ENCODE results near the gene C20orf173. TPM values are rescaled to one million over a fixed set of nuclear protein-coding genes. Genes with fewer than 3 reads are reported as not detected.
A peak's percentile ranks its signal among the peaks of the same experiment; 100 is the strongest.
"Not testable (repeated sequence)": the region's sequence is repeated elsewhere in the genome, so short reads cannot be mapped to it uniquely, and the experiment has no call there.

C20orf173 gene
- total and polyA plus RNA-seq, 10 donors = not detected

DNA sequence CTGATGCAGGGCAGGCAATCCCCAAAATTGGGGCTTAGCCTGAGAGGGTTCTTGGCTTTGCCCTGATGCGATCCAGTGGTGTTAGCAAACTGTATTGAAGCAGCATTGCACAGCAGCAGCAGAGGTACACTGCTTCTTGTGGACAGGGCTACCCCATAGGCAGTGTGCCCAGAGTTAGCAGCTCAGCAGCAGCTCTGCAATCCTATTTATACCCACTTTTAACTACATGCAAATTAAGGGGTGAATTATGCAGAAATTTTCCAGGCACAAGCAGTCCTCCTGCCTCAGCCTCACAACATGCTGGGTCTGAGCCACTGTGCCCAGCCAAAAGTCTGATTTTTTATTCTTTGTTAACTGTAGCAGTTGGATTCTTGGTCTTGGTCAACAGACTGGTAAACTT, 3.8 kb downstream of the C20orf173 start:
- H3K9me3 ChIP-seq = no peaks in the 10 kb centered on the region
- 86 to 100% (median 100%) methylated on average over 1 of the region's 1 CpG for WGBS, 5 donors
- intact Hi-C loops (cut with DNase I; ENCODE audit: low total_unique reads) = no loop called here
- H3K27ac ChIP-seq = no peak overlapping the region
- H3K27me3 ChIP-seq (replicated peaks in 1 of 7) = no peaks in the 10 kb centered on the region
- DNase-seq = no peak
- TF ChIP-seq POLR2AphosphoS5 (IDR thresholded peaks at IDR 0.05) (no peak), POLR2A (IDR thresholded peaks at IDR 0.05) (no peak)
- TF ChIP-seq, protein P1, sequence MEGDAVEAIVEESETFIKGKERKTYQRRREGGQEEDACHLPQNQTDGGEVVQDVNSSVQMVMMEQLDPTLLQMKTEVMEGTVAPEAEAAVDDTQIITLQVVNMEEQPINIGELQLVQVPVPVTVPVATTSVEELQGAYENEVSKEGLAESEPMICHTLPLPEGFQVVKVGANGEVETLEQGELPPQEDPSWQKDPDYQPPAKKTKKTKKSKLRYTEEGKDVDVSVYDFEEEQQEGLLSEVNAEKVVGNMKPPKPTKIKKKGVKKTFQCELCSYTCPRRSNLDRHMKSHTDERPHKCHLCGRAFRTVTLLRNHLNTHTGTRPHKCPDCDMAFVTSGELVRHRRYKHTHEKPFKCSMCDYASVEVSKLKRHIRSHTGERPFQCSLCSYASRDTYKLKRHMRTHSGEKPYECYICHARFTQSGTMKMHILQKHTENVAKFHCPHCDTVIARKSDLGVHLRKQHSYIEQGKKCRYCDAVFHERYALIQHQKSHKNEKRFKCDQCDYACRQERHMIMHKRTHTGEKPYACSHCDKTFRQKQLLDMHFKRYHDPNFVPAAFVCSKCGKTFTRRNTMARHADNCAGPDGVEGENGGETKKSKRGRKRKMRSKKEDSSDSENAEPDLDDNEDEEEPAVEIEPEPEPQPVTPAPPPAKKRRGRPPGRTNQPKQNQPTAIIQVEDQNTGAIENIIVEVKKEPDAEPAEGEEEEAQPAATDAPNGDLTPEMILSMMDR (IDR thresholded peaks at IDR 0.05 in 8 of 11, conservative IDR thresholded peaks at IDR 0.05 in 3 of 11) = no peak
- H3K4me3 ChIP-seq = no peak overlapping the region
- H3K4me1 ChIP-seq = no peaks in the 10 kb centered on the region
- no peaks in the 10 kb centered on the region for H3K36me3 ChIP-seq

DNA sequence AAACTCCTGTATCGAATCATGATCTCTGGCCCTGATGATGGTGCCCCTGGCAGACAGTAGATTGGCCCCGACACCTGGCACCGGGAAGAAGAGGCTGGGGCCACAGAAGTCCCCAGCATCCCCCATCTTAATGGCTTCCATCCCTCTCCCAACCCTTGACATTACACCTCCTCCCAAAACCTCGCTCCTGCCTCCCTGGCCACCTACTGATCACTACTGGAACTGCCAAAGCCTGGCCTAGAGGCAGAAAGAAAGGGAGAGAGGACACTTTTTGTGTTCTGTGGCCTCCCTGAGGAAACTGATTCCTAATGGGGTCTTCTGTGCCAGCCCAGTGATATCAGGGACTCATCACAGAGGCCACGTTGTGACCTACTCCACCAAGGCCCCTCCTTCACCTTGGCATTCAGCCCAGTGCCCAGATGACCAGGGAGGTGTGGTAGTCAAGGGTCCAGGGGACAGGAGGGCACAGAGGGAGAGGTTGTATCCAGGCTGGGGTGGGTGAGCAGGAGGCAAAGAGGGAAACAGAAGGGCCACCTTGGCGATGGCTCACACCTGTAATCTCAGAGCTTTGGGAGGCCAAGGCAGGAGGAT, 6.1 kb downstream of the C20orf173 start:
- no peaks in the 10 kb centered on the region for H3K27me3 ChIP-seq (replicated peaks in 1 of 7)
- WGBS, 5 donors = 71 to 86% (median 81%) methylated on average over 6 of the region's 6 CpGs
- no peaks in the 10 kb centered on the region for H3K9me3 ChIP-seq
- DNase-seq = no peak
- H3K4me3 ChIP-seq = no peak overlapping the region
- TF ChIP-seq POLR2A (IDR thresholded peaks at IDR 0.05) = no peak
- TF ChIP-seq, protein P1 (IDR thresholded peaks at IDR 0.05 in 8 of 11, conservative IDR thresholded peaks at IDR 0.05 in 3 of 11) = peak in 9 of 11 experiments; percentile 10 to 67 (median 50)
- no peaks in the 10 kb centered on the region for H3K36me3 ChIP-seq
- H3K27ac ChIP-seq = no peak overlapping the region
- no peaks in the 10 kb centered on the region for H3K4me1 ChIP-seq
- intact Hi-C loops (cut with DNase I; ENCODE audit: low total_unique reads) = no loop called here

DNA sequence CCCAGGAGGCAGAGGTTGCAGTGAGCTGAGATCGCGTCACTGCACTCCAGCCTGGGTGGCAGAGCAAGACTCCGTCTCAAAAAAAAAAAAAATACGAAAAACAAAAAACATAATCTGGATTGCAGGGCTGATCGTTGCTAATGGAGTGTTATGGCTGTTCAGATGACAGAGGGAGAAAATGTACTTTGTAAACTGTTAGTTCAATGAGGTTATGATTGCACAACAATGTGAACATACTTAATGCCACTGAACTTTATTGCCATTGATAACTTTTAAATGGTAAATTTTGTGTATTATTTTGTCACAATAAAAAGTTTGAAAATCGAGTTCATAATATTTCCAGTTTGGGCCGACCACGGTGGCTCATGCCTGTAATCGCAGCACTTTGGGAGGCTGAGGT, 10.5 kb downstream of the C20orf173 start:
- Histone ChIP-seq H3K27me3 (replicated peaks in 1 of 7) (no peaks in the 10 kb centered on the region), H3K27ac (no peak overlapping the region), H3K4me3 (no peak overlapping the region), H3K9me3 (no peaks in the 10 kb centered on the region), H3K4me1 (no peaks in the 10 kb centered on the region), H3K36me3 (peaks cover 0 to 24% (median 16%) of the 10 kb centered on the region in 6 donors)
- 86 to 94% (median 91%) methylated on average over 9 of the region's 9 CpGs for WGBS, 5 donors
- DNase-seq = no peak
- TF ChIP-seq POLR2A (IDR thresholded peaks at IDR 0.05) (no peak), POLR2AphosphoS5 (IDR thresholded peaks at IDR 0.05) (no peak)
- TF ChIP-seq, protein P1 (IDR thresholded peaks at IDR 0.05 in 8 of 11, conservative IDR thresholded peaks at IDR 0.05 in 3 of 11) = no peak
- intact Hi-C loops (cut with DNase I; ENCODE audit: low total_unique reads) = no loop called here

DNA sequence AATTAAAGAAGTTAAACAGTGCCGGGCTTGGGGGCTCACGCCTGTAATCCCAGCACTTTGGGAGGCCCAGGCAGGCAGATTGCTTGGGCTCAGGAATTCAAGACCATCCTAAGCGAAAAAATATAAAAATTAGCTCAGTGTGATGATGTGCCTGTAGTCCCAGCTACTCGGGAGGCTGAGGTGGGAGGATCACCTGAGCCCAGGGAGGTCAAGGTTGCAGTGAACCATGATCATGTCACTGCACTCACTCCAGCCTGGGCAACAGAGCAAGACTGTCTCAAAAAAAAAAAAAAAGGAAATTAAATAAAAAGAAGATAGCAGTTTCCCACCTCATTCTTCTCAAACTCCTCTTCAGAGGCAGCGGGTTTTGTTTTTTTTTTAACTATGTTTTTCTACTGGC, 11.7 kb downstream of the C20orf173 start:
- H3K27me3 ChIP-seq (replicated peaks in 1 of 7); H3K27ac ChIP-seq; H3K4me1 ChIP-seq; H3K4me3 ChIP-seq; DNase-seq; intact Hi-C loops (cut with DNase I; ENCODE audit: low total_unique reads); H3K9me3 ChIP-seq: not testable (repeated sequence)
- H3K36me3 ChIP-seq = peaks cover 0 to 36% (median 27%) of the 10 kb centered on the region in 6 donors
- WGBS, 5 donors = 84 to 95% (median 90%) methylated on average over 5 of the region's 5 CpGs

DNA sequence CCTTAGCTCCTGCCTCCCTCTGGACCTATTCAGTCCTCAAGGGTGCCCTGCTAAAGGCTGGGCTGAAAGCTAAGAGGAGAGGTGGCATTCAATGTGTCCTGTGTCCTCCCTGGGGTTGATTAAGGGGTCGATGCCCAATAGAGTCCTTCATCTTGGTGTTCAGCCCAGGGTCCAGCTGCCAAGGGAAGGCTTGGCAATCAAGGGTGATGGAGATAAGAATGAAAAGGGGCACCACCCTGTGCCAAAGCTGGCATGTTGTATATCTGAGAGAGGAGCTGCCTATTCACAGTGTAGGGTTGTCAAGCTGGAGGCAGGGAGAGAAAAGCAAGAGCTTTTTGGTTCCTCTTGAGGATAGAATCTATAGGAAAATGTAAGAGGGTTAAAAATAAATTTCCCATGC, 12.3 kb downstream of the C20orf173 start:
- no peak for TF ChIP-seq POLR2A (IDR thresholded peaks at IDR 0.05)
- TF ChIP-seq POLR2AphosphoS5 (IDR thresholded peaks at IDR 0.05) = no peak
- TF ChIP-seq, protein P1 (IDR thresholded peaks at IDR 0.05 in 8 of 11, conservative IDR thresholded peaks at IDR 0.05 in 3 of 11) = no peak

More for the DNA sequence above, 12.3 kb downstream of the C20orf173 start:
- WGBS, 5 donors = 71 to 85% (median 78%) methylated on average over 1 of the region's 1 CpG
- no peaks in the 10 kb centered on the region for H3K27me3 ChIP-seq (replicated peaks in 1 of 7)
- peaks cover 0 to 42% (median 33%) of the 10 kb centered on the region in 6 donors for H3K36me3 ChIP-seq
- H3K4me3 ChIP-seq = no peak overlapping the region
- intact Hi-C loops (cut with DNase I; ENCODE audit: low total_unique reads) = no loop called here
- no peaks in the 10 kb centered on the region for H3K9me3 ChIP-seq
- no peaks in the 10 kb centered on the region for H3K4me1 ChIP-seq
- no peak overlapping the region for H3K27ac ChIP-seq
- no peak for DNase-seq

Measured in spleen (tissue), 11 donors.